H9 (cell line): ENCODE measurements around the gene MACIR. TPM values are rescaled to one million over a fixed set of nuclear protein-coding genes. Genes with fewer than 3 reads are reported as not detected.

Source experiments
- DNase-seq: peaks from one replicate; pipeline ENCODE4 v3.0.0-alpha.2; 2017
- H2AFZ ChIP-seq: one replicate; pipeline ENCODE4 v1.6.1; 2013; ENCODE audit warnings: mild to moderate bottlenecking, low read length, control low read depth, moderate library complexity
- H2AK5ac ChIP-seq: 2 replicates; pipeline ENCODE4 v1.6.1; 2013; ENCODE audit warnings: low read length, control low read depth, mixed read lengths; ENCODE audit not compliant: insufficient read length
- H2BK120ac ChIP-seq: one replicate; pipeline ENCODE4 v1.6.1; 2013; ENCODE audit warnings: low read depth, mild to moderate bottlenecking, low read length, control low read depth, inconsistent platforms; ENCODE audit not compliant: poor library complexity, severe bottlenecking
- H2BK12ac ChIP-seq: 2 replicates; pipeline ENCODE4 v1.6.1; 2013; ENCODE audit warnings: low read length, control low read depth, mixed read lengths, low read depth; ENCODE audit not compliant: insufficient read length
- H2BK15ac ChIP-seq: 2 replicates; pipeline ENCODE4 v1.6.1; 2013; ENCODE audit warnings: low read depth, low read length, control low read depth
- H2BK20ac ChIP-seq: one replicate; pipeline ENCODE4 v1.6.1; 2013; ENCODE audit warnings: low read depth, mild to moderate bottlenecking, low read length, control low read depth, inconsistent platforms; ENCODE audit not compliant: poor library complexity, severe bottlenecking
- H2BK5ac ChIP-seq: 2 replicates; pipeline ENCODE4 v1.6.1; 2013; ENCODE audit warnings: low read length, control low read depth, mixed read lengths; ENCODE audit not compliant: insufficient read length
- H3K14ac ChIP-seq: 2 replicates; pipeline ENCODE4 v1.6.1; 2013; ENCODE audit warnings: low read length, control low read depth; ENCODE audit not compliant: insufficient read depth
- H3K18ac ChIP-seq: 2 replicates; pipeline ENCODE4 v1.6.1; 2013; ENCODE audit warnings: low read depth, mild to moderate bottlenecking, mixed read lengths, low read length, control low read depth; ENCODE audit not compliant: insufficient read length
- H3K23ac ChIP-seq: 2 replicates; pipeline ENCODE4 v1.6.1; 2013; ENCODE audit warnings: low read length, control low read depth, mixed read lengths, low read depth; ENCODE audit not compliant: insufficient read length
- H3K23me2 ChIP-seq: 2 replicates; pipeline ENCODE4 v1.6.1; 2013; ENCODE audit warnings: low read depth, mild to moderate bottlenecking, mixed read lengths, low read length, control low read depth; ENCODE audit not compliant: insufficient read length, poor library complexity, severe bottlenecking
- H3K27ac ChIP-seq: 2 replicates; pipeline ENCODE4 v1.5.1; 2013; ENCODE audit warnings: low read length, control low read depth, mixed read lengths, low read depth; ENCODE audit not compliant: insufficient read length
- H3K27me3 ChIP-seq: 2 replicates; pipeline ENCODE4 v1.6.1; 2013; ENCODE audit warnings: low read length, control low read depth, inconsistent platforms; ENCODE audit not compliant: insufficient read depth
- H3K4ac ChIP-seq: 2 replicates; pipeline ENCODE4 v1.6.1; 2013; ENCODE audit warnings: low read depth, mild to moderate bottlenecking, control low read depth, inconsistent platforms, low read length, moderate library complexity
- H3K4me1 ChIP-seq: 2 replicates; pipeline ENCODE4 v1.6.1; 2013; ENCODE audit warnings: low read length, control low read depth, inconsistent platforms; ENCODE audit not compliant: insufficient read depth
- H3K4me2 ChIP-seq: 2 replicates; pipeline ENCODE4 v1.6.1; 2013; ENCODE audit warnings: low read length, control low read depth, mixed read lengths; ENCODE audit not compliant: insufficient read length, insufficient read depth
- H3K56ac ChIP-seq: 2 replicates; pipeline ENCODE4 v1.6.1; 2013; ENCODE audit warnings: low read depth, mild to moderate bottlenecking, mixed read lengths, low read length, control low read depth; ENCODE audit not compliant: insufficient read length
- H3K79me1 ChIP-seq: 2 replicates; pipeline ENCODE4 v1.6.1; 2013; ENCODE audit warnings: low read depth, mild to moderate bottlenecking, moderate library complexity, low read length, control low read depth, inconsistent platforms; ENCODE audit not compliant: insufficient read depth, poor library complexity, severe bottlenecking
- H3K79me2 ChIP-seq: 2 replicates; pipeline ENCODE4 v1.6.1; 2013; ENCODE audit warnings: low read length, control low read depth, inconsistent platforms; ENCODE audit not compliant: insufficient read depth
- H3K9ac ChIP-seq: 2 replicates; pipeline ENCODE4 v1.6.1; 2013; ENCODE audit warnings: low read length, control low read depth, mixed read lengths; ENCODE audit not compliant: insufficient read length; ENCODE audit errors: extremely low read depth
- H3K9me3 ChIP-seq: one replicate; pipeline ENCODE4 v1.6.1; 2013; ENCODE audit warnings: low read depth, low read length, inconsistent platforms; ENCODE audit not compliant: control insufficient read depth
- H3T11ph ChIP-seq: one replicate; pipeline ENCODE4 v1.6.1; 2013; ENCODE audit warnings: mild to moderate bottlenecking, low read length, control low read depth, inconsistent platforms
- H4K20me1 ChIP-seq: one replicate; pipeline ENCODE4 v1.6.1; 2013; ENCODE audit not compliant: control insufficient read depth, insufficient read length, insufficient read depth
- H4K5ac ChIP-seq: 2 replicates; pipeline ENCODE4 v1.6.1; 2013; ENCODE audit warnings: low read depth, mild to moderate bottlenecking, mixed read lengths, low read length, control low read depth; ENCODE audit not compliant: insufficient read length
- H4K8ac ChIP-seq: replicated peaks from 2 replicates; pipeline ENCODE4 v1.6.1; 2013; ENCODE audit warnings: low read length, control low read depth, mixed read lengths, low read depth; ENCODE audit not compliant: insufficient read length
- H4K91ac ChIP-seq: 2 replicates; pipeline ENCODE4 v1.6.1; 2013; ENCODE audit warnings: low read depth, mild to moderate bottlenecking, moderate library complexity, mixed read lengths, low read length, control low read depth; ENCODE audit not compliant: insufficient read length
- H3K27ac Mint-ChIP-seq, 3 experiments: 2 replicates in 2 of 3; 3 replicates in 1 of 3; pipeline ENCODE4 v1.8.0; 2020 to 2021; ENCODE audit warnings: mixed read lengths in 3 of 3, mild to moderate bottlenecking in 1 of 3, moderate library complexity in 1 of 3
- H3K27me3 Mint-ChIP-seq: 2 replicates; pipeline ENCODE4 v1.8.0; 2021; ENCODE audit warnings: low read depth, mild to moderate bottlenecking, moderate library complexity, mixed read lengths
- H3K36me3 Mint-ChIP-seq, 3 experiments: 2 replicates in 2 of 3; 3 replicates in 1 of 3; pipeline ENCODE4 v1.8.0; 2020 to 2021; ENCODE audit warnings: low read depth in 3 of 3, mixed read lengths in 3 of 3; ENCODE audit not compliant: insufficient read depth in 1 of 3
- H3K4me1 Mint-ChIP-seq, 2 experiments: 2 replicates each; pipeline ENCODE4 v1.8.0; 2020; ENCODE audit warnings: mixed read lengths in 2 of 2
- H3K4me3 Mint-ChIP-seq, 2 experiments: 2 replicates in 1 of 2; 3 replicates in 1 of 2; pipeline ENCODE4 v1.8.0; 2020 to 2021; ENCODE audit warnings: mild to moderate bottlenecking in 2 of 2, mixed read lengths in 2 of 2, moderate library complexity in 1 of 2
- H3K9me3 Mint-ChIP-seq, 2 experiments: 2 replicates in 1 of 2; 3 replicates in 1 of 2; pipeline ENCODE4 v1.8.0; 2020; ENCODE audit warnings: mild to moderate bottlenecking in 2 of 2, mixed read lengths in 2 of 2, moderate library complexity in 1 of 2
- CTCF ChIP-seq: fragments of 200-600 bp; sonication (generic); conservative IDR thresholded peaks from 3 replicates; pipeline ENCODE4 v1.8.0; 2021; ENCODE audit warnings: antibody characterized with exemption, mild to moderate bottlenecking
- WGBS: extraction: QIAGEN DNeasy Blood & Tissue Kit; methylation state at CpG from one replicate; pipeline ENCODE4 v1.1.7; 2013; ENCODE audit warnings: missing lambda C conversion rate, low lambda C conversion rate, mixed read lengths; ENCODE audit not compliant: insufficient read length; ENCODE audit errors: extremely low coverage; 5-methylcytosine and 5-hydroxymethylcytosine counted together
- total RNA-seq: library from RNA; stranded (reverse); gene quantifications from 2 replicates; pipeline ENCODE4 v1.2.1, GENCODE V29; 2021

MACIR gene
- total RNA-seq, 1 experiment from 2014 or later, result 11.7 TPM

GRCh38 chr5:103262422-103262871 is 3.9 kb downstream of the MACIR start:
- Mint-ChIP-seq H3K9me3 (peaks cover 0 to 2% of the 10 kb centered on the region in 2 experiments; a peak in 2 of 5 replicates), H3K4me1 (peaks cover 33 to 38% of the 10 kb centered on the region in 2 experiments), H3K36me3 (peaks cover 0 to 9% (median 0%) of the 10 kb centered on the region in 3 experiments; a peak in 3 of 7 replicates), H3K27me3 (no peaks in the 10 kb centered on the region), H3K27ac (no peak overlapping the region), H3K4me3 (no peak overlapping the region)
- no peak overlapping the region for H3K56ac ChIP-seq
- H3K9me3 ChIP-seq, result no peaks in the 10 kb centered on the region
- H3K18ac ChIP-seq, result no peak overlapping the region
- no peak overlapping the region for H3K23ac ChIP-seq
- H3K79me2 ChIP-seq, result peaks cover 13% of the 10 kb centered on the region; the same call in 1 of the 2 replicates
- H3K9ac ChIP-seq, result no peak overlapping the region
- no peak overlapping the region for H4K8ac ChIP-seq
- no peak overlapping the region for H3T11ph ChIP-seq
- WGBS, result no CpG with 5 or more reads among the region's 1 CpG
- peaks cover 2% of the 10 kb centered on the region; the same call in 1 of the 2 replicates for H3K4me1 ChIP-seq
- no peak for TF ChIP-seq CTCF
- no peaks in the 10 kb centered on the region for H3K23me2 ChIP-seq
- no peak overlapping the region for H2BK12ac ChIP-seq
- no peaks in the 10 kb centered on the region for H3K27me3 ChIP-seq
- no peak overlapping the region for H2BK120ac ChIP-seq
- no peak overlapping the region for H3K4me2 ChIP-seq
- H3K14ac ChIP-seq, result no peak overlapping the region
- H3K27ac ChIP-seq, result no peak overlapping the region
- no peak overlapping the region for H2BK15ac ChIP-seq
- H3K4ac ChIP-seq, result no peak overlapping the region
- no peak for DNase-seq
- H2BK5ac ChIP-seq, result no peak overlapping the region
- no peaks in the 10 kb centered on the region for H4K20me1 ChIP-seq
- no peaks in the 10 kb centered on the region for H3K79me1 ChIP-seq
- no peak overlapping the region for H4K91ac ChIP-seq
- no peak overlapping the region for H4K5ac ChIP-seq
- no peak overlapping the region for H2BK20ac ChIP-seq
- H2AFZ ChIP-seq, result no peak overlapping the region
- H2AK5ac ChIP-seq, result no peak overlapping the region
